ENCODE results near the gene FNIP2. TPM values are rescaled to one million over a fixed set of nuclear protein-coding genes. Genes with fewer than 3 reads are reported as not detected.

Gene FNIP2
- total RNA-seq, 1 donor from 2014 or later, result 18.5 TPM

DNA sequence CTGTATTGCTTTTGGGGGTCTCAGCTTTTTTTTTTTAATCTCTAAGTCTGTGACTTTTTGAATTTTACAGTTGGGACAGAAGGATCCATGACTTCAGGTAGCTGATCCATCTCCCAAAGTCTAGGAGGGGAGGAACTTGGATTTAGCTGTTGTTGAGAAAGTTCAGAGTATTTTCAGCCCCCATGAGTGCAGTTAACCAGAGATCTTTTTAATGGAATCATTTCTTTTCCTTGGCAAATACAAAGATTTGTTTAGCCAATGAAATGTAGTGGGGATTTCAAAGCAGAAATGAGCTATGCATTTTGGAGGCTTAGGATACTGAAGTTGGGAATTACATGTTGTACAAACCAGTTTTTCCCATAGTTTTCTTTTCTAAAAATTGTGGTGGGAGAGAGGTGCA, 18.1 kb downstream of the FNIP2 start:
- no peaks in the 10 kb centered on the region for H3K27me3 ChIP-seq (ENCODE audit: insufficient read depth, low read length)
- peak overlapping the region; percentile 6 for H3K9ac ChIP-seq (ENCODE audit: low read length)
- peaks cover 82% of the 10 kb centered on the region for H3K79me2 ChIP-seq (ENCODE audit: insufficient read depth, low read length)
- no peak for FAIRE-seq
- no peaks in the 10 kb centered on the region for H3K9me3 ChIP-seq (ENCODE audit: insufficient read depth, low read depth, low read length)
- H3K27ac Mint-ChIP-seq (ENCODE audit: unreplicated experiment), result peak overlapping the region; percentile 13
- peaks cover 28% of the 10 kb centered on the region for H3K4me1 ChIP-seq (ENCODE audit: insufficient read depth, low read length)
- no peaks in the 10 kb centered on the region for H3K27me3 Mint-ChIP-seq (ENCODE audit: low read depth, unreplicated experiment)
- no peak overlapping the region for H3K27ac ChIP-seq (ENCODE audit: low read depth, low read length)
- no peaks in the 10 kb centered on the region for H3K9me3 Mint-ChIP-seq (ENCODE audit: unreplicated experiment)
- H3K4me3 Mint-ChIP-seq (ENCODE audit: unreplicated experiment), result no peak overlapping the region
- no peaks in the 10 kb centered on the region for H3K36me3 Mint-ChIP-seq (ENCODE audit: low read depth, unreplicated experiment)
- DNase-seq (ENCODE audit: low read depth), result no peak
- peaks cover 19% of the 10 kb centered on the region for H4K20me1 ChIP-seq (ENCODE audit: insufficient read depth, low read length)
- peaks cover 42% of the 10 kb centered on the region for H3K4me1 Mint-ChIP-seq (ENCODE audit: low read depth, unreplicated experiment)
- TF ChIP-seq EZH2 (IDR thresholded peaks at IDR 0.05; ENCODE audit: insufficient read depth, low read length) (no peak), CTCF (IDR thresholded peaks at IDR 0.05; ENCODE audit: insufficient read depth, low read depth, low read length) (no peak)
- no peak overlapping the region for H3K4me3 ChIP-seq (ENCODE audit: insufficient read depth, low read depth, low read length)
- no peak overlapping the region for H2AFZ ChIP-seq (ENCODE audit: low read depth, low read length)
- H3K36me3 ChIP-seq (ENCODE audit: insufficient read depth, low read length), result no peaks in the 10 kb centered on the region
- peak overlapping the region; percentile 49 for H3K4me2 ChIP-seq (ENCODE audit: low read length)

DNA sequence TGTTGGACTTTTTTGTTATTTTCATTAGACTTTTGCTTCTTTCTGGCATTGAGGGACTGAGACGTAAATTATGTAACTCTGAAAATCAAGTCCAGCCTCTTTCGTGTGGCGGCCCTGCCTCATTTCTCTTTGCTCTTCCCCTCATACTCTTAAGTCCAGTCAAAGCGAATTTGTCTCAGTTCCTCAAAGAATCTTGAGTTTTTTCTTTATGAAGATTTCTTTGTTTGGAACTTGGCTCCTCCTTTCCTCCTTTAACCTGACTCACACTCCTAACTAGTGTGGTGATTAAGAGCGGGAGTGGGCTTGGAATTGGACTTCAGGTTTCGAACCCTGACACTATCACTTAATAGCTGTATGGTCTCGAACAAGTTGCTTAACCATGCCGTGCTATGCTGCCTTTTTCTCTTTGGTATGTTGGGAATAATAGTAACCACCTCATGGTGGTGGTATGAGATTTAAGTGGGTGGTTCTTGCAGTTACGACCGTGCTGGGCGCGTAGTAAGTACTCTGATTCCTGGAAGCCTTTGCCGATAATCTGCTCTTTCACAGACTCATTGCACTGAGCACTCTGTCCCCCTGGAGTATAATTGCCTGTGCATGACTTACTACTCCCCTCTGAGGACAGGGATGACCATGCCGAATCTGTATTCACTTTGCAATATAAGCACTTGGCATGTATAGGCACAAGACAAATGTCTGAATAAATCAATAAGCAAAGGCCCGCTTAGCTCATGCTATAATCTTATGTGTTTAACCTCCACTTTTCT, 19.1 kb downstream of the FNIP2 start:
- H4K20me1 ChIP-seq (ENCODE audit: insufficient read depth, low read length), result peaks cover 27% of the 10 kb centered on the region
- H3K27ac ChIP-seq (ENCODE audit: low read depth, low read length), result no peak overlapping the region
- Mint-ChIP-seq H3K4me1 (ENCODE audit: low read depth, unreplicated experiment) (peaks cover 38% of the 10 kb centered on the region), H3K27me3 (ENCODE audit: low read depth, unreplicated experiment) (no peaks in the 10 kb centered on the region), H3K9me3 (ENCODE audit: unreplicated experiment) (no peaks in the 10 kb centered on the region), H3K27ac (ENCODE audit: unreplicated experiment) (no peak overlapping the region), H3K4me3 (ENCODE audit: unreplicated experiment) (no peak overlapping the region), H3K36me3 (ENCODE audit: low read depth, unreplicated experiment) (no peaks in the 10 kb centered on the region)
- H3K27me3 ChIP-seq (ENCODE audit: insufficient read depth, low read length), result no peaks in the 10 kb centered on the region
- peaks cover 20% of the 10 kb centered on the region for H3K4me1 ChIP-seq (ENCODE audit: insufficient read depth, low read length)
- FAIRE-seq (no peak), DNase-seq (ENCODE audit: low read depth) (no peak)
- no peak overlapping the region for H3K4me2 ChIP-seq (ENCODE audit: low read length)
- no peak overlapping the region for H3K9ac ChIP-seq (ENCODE audit: low read length)
- H3K36me3 ChIP-seq (ENCODE audit: insufficient read depth, low read length), result no peaks in the 10 kb centered on the region
- no peak overlapping the region for H2AFZ ChIP-seq (ENCODE audit: low read depth, low read length)
- H3K79me2 ChIP-seq (ENCODE audit: insufficient read depth, low read length), result peaks cover 87% of the 10 kb centered on the region
- no peaks in the 10 kb centered on the region for H3K9me3 ChIP-seq (ENCODE audit: insufficient read depth, low read depth, low read length)
- TF ChIP-seq EZH2 (IDR thresholded peaks at IDR 0.05; ENCODE audit: insufficient read depth, low read length) (no peak), CTCF (IDR thresholded peaks at IDR 0.05; ENCODE audit: insufficient read depth, low read depth, low read length) (no peak)
- no peak overlapping the region for H3K4me3 ChIP-seq (ENCODE audit: insufficient read depth, low read depth, low read length)

DNA sequence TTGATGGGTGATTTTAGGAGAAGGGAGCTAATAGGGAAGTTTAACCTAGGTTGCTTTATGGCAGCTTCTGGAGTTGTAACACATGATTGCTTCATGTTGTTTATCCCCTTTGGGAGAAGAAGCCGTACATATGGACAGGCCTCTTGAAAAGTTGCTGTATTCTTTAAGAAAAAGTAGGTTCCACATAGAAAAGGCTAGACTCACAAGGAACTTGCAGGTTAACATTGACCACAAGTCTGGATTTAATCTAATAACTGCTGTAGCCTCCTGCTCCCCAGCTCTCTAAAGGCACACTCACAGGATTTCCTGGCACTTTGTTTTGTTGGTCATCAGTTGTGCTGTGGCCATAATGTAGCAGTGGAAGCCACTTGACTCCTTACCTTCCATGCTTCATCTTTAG, 19.7 kb downstream of the FNIP2 start:
- H3K4me3 ChIP-seq (ENCODE audit: insufficient read depth, low read depth, low read length), result no peak overlapping the region
- Mint-ChIP-seq H3K4me3 (ENCODE audit: unreplicated experiment) (no peak overlapping the region), H3K36me3 (ENCODE audit: low read depth, unreplicated experiment) (no peaks in the 10 kb centered on the region), H3K27me3 (ENCODE audit: low read depth, unreplicated experiment) (no peaks in the 10 kb centered on the region), H3K27ac (ENCODE audit: unreplicated experiment) (no peak overlapping the region), H3K4me1 (ENCODE audit: low read depth, unreplicated experiment) (peaks cover 38% of the 10 kb centered on the region), H3K9me3 (ENCODE audit: unreplicated experiment) (no peaks in the 10 kb centered on the region)
- no peak for DNase-seq (ENCODE audit: low read depth)
- TF ChIP-seq EZH2 (IDR thresholded peaks at IDR 0.05; ENCODE audit: insufficient read depth, low read length) (no peak), CTCF (IDR thresholded peaks at IDR 0.05; ENCODE audit: insufficient read depth, low read depth, low read length) (no peak)
- H2AFZ ChIP-seq (ENCODE audit: low read depth, low read length), result no peak overlapping the region
- peaks cover 83% of the 10 kb centered on the region for H3K79me2 ChIP-seq (ENCODE audit: insufficient read depth, low read length)
- FAIRE-seq, result no peak
- H3K36me3 ChIP-seq (ENCODE audit: insufficient read depth, low read length), result no peaks in the 10 kb centered on the region
- no peak overlapping the region for H3K27ac ChIP-seq (ENCODE audit: low read depth, low read length)
- H4K20me1 ChIP-seq (ENCODE audit: insufficient read depth, low read length), result peaks cover 28% of the 10 kb centered on the region
- no peaks in the 10 kb centered on the region for H3K9me3 ChIP-seq (ENCODE audit: insufficient read depth, low read depth, low read length)
- H3K27me3 ChIP-seq (ENCODE audit: insufficient read depth, low read length), result no peaks in the 10 kb centered on the region
- H3K4me1 ChIP-seq (ENCODE audit: insufficient read depth, low read length), result peaks cover 13% of the 10 kb centered on the region
- H3K4me2 ChIP-seq (ENCODE audit: low read length), result no peak overlapping the region
- H3K9ac ChIP-seq (ENCODE audit: low read length), result no peak overlapping the region
